NCI-H2171 (cell line): ENCODE measurements around the gene DLEC1.

Experiments
- DNase-seq: peaks from one replicate; lab custom pipeline; 2025; lab: John Stamatoyannopoulos, UW

Gene DLEC1

GRCh38 chr3:38137615-38138348 lies 98.8 kb downstream of the DLEC1 start:
- DNase-seq = peak; percentile 41

DNA sequence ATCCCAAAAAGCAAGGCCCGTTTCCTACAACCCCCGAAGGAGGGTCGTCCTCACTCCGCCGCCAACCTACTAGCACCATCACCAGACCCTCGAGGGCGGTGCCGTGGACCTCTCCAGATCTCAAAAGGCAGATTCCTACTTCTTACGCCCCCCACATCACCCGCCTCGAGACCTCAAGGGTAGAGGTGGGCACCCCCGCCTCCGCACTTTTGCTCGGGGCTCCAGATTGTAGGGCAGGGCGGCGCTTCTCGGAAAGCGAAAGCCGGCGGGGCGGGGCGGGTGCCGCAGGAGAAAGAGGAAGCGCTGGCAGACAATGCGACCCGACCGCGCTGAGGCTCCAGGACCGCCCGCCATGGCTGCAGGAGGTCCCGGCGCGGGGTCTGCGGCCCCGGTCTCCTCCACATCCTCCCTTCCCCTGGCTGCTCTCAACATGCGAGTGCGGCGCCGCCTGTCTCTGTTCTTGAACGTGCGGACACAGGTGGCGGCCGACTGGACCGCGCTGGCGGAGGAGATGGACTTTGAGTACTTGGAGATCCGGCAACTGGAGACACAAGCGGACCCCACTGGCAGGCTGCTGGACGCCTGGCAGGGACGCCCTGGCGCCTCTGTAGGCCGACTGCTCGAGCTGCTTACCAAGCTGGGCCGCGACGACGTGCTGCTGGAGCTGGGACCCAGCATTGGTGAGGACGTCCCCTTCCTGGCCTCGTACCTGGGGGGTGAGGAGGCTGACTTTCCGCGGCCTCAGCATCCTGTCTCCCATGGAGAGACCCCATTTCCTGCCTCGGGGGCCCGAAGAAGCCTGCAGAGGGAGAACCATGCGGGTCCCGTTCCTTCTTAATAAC lies 99.6 kb downstream of the DLEC1 start, which contains the start of gene MYD88:
MYD88 (plus strand) TSS at position 313 of the 842 bp plus-strand sequence; CDS start at position 353, 40 bp downstream.
- peak; percentile 23 for DNase-seq

GRCh38 chr3:38139191-38139590 lies 100.2 kb downstream of the DLEC1 start:
- no peak for DNase-seq

DNA sequence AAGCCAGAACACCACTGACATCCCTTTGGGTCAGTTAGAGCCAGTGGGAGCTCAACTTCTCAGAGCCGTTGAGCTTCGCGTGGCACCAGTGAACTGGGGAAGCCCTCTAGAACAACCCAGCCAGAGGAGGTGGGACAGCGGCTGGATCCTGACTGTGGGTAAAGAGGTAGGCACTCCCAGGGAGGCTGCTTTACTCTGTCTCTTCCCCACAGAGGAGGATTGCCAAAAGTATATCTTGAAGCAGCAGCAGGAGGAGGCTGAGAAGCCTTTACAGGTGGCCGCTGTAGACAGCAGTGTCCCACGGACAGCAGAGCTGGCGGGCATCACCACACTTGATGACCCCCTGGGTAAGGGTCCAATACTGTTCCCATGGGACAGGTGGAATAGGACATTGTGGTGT lies 100.6 kb downstream of the DLEC1 start:
- DNase-seq = no peak

DNA sequence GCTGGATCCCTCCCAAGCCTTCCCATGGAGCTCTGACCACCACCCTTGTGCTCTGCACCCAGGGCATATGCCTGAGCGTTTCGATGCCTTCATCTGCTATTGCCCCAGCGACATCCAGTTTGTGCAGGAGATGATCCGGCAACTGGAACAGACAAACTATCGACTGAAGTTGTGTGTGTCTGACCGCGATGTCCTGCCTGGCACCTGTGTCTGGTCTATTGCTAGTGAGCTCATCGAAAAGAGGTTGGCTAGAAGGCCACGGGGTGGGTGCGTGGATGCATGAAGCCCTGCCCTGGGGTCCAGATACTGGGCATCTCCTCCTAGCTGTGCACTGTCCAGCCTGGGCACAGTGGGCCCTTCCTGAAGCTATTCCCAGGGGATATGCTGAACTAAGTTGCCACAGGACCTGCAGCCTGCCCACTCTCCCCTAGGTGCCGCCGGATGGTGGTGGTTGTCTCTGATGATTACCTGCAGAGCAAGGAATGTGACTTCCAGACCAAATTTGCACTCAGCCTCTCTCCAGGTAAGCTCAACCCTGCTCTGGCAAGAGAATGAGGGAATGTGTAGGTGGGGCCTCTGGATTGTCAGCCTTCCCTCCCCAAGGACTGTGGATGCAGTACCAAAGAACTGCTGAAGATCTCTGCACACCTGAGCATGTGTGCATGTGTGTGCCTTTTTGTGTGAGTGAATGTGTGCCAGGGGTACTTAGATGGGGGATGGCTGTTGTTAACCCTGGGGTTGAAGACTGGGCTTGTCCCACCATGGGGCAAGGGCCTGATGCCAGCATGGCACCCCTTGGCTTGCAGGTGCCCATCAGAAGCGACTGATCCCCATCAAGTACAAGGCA lies 101.5 kb downstream of the DLEC1 start:
- no peak for DNase-seq

GRCh38 chr3:38141173-38141951 lies 102.4 kb downstream of the DLEC1 start:
- no peak for DNase-seq

DNA sequence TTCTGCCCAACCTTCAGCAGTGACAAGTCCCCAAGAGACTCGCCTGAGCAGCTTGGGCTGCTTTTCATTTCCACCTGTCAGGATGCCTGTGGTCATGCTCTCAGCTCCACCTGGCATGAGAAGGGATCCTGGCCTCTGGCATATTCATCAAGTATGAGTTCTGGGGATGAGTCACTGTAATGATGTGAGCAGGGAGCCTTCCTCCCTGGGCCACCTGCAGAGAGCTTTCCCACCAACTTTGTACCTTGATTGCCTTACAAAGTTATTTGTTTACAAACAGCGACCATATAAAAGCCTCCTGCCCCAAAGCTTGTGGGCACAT lies 102.9 kb downstream of the DLEC1 start:
- no peak for DNase-seq

DNA sequence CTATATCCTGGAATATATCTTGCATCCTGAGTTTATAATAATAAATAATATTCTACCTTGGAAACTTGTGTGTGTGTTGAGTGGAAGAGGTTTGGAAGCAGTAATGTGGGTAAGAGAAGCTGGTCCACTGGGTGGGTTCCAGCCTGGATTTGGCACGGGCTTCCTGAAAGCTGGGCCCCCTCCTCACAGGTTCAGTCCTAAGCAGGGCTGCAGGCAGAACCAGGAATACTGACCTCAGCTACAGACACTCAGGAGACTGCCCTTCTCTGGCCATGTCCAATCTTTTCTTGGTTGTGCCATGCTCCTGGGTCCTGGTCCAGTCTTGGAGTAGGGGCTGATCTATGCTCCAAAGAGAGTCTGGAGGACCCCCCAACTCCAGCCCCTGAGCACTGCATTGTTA lies 104.0 kb downstream of the DLEC1 start:
- no peak for DNase-seq

DNA sequence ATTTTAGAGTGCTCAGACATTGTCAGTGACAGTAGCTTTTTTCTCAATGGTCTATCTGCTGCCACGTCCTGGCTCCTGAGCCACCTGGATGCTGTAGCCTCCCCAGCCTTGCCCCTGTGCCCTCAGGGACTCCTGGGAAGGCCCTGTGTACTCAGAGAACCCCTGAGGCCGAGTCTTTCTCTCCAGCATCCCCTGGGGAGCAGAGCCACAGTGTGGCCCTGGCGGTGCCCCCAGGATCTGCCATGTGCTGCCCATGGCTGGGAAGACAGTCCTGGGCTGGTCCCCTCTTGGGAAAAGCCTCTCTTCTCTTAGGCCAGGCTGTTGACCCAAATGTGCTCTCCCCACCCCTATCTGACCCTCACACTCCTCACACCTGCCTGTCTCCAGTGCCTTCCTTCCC lies 104.5 kb downstream of the DLEC1 start:
- DNase-seq = no peak

- DNase-seq = no peak
These were observed 107.5 kb downstream of the DLEC1 start for GRCh38 chr3:38146504-38146903.

DNA sequence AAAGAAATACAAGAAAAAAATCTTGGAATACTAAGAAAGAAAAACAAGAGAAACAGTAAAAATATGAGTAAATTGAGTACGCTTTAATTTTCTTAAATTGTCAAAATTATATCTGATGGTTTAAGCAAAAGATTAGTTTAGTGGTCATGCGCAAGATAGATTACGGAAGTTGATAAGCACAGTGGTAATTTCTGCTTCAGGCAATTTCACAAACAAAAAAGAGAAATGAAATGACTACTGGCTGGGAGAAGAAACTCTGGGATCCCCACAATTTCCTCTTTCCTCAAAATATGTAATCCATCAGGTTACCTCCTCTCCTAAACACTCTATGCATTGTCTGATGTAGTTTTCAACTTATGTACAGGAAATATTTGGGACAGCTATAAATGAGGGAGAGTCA lies 108.4 kb downstream of the DLEC1 start:
- no peak for DNase-seq

GRCh38 chr3:38148311-38148882 lies 109.4 kb downstream of the DLEC1 start:
- DNase-seq = no peak

- DNase-seq = no peak
These were observed 110.7 kb downstream of the DLEC1 start for GRCh38 chr3:38149708-38150107.

DNA sequence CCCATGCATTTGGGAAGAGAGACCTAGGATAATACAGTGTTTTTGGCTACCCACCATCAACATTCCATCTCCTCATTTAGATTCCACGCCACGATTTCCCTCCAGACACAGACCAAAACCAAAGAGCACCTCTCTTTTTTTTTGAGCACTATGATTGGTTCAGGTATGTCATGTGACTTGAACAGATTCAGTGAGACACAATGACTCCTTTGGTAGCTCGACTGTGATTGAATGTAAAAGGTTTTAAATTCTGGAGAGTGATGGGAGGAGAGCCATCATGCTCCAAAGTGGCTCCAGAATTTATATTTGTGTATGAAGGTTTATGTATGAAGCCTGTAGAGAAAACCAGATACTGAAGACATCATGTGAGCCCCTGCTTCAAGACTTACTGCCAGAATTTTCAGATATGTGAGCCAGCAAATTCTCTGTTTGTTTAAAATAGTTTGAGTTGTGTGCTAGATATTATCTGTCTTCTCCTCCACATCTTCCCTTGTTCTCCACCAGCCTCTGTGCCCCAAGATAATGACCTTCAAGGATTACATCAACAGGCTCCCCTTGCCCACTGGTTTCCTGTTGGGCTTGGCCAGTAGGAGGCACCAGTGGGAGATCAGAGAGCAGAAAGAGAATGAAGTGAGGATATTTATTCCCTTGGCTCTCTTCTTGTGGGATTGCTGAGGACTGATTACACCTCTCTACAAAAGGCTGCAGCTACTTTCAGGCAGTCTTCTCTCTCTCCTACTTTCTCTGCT lies 111.9 kb downstream of the DLEC1 start:
- DNase-seq = no peak

GRCh38 chr3:38151667-38152265 lies 112.8 kb downstream of the DLEC1 start:
- no peak for DNase-seq

GRCh38 chr3:38152609-38153008 lies 113.6 kb downstream of the DLEC1 start:
- no peak for DNase-seq

- no peak for DNase-seq
These were observed 114.2 kb downstream of the DLEC1 start for GRCh38 chr3:38153221-38153620.

DNA sequence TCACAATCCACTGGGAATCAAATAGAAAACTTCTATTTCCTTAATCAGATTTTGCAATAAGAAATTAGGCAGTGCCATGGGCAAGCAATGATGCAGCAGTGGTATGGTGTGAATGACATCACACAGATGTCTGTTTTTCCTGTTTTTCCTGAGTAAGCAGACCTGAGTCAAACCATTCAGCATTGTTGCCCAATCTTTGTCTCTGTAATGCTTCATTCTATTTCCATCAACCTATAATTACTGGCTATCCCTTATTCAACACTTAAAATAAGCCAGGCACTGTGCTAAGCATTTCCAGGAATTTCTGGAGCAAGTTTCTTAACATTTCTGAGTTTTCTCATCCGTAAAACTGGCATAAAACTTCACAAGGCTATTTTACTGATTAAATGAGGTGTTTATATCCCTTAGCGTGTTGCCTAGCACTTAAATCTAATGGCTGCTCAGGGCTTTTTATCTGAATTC lies 115.1 kb downstream of the DLEC1 start:
- DNase-seq = no peak

- no peak for DNase-seq
These were observed 115.7 kb downstream of the DLEC1 start for GRCh38 chr3:38154625-38155255.

DNA sequence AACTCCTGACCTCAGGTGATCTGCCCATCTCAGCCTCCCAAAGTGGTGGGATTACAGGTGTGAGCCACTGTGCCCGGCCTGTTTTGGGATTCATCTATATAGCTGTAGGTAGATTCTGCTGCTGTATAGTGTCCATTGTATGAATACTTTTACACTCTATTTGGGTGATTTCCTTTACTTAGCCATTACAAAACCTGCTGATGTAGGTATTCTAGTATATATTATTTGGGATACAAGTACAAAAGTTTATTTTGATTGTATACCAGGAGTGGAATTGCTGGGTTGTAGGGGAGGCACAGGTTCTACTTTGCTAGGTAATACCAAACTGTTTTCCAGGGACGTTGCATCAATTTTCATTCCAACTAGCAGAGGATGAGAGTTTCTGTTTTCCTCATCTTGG lies 116.8 kb downstream of the DLEC1 start:
- no peak for DNase-seq
